Measurements from ENCODE around the gene SSB.
"Not testable (repeated sequence)": the region's sequence is repeated elsewhere in the genome, so short reads cannot be mapped to it uniquely, and the experiment has no call there.

SSB gene

DNA sequence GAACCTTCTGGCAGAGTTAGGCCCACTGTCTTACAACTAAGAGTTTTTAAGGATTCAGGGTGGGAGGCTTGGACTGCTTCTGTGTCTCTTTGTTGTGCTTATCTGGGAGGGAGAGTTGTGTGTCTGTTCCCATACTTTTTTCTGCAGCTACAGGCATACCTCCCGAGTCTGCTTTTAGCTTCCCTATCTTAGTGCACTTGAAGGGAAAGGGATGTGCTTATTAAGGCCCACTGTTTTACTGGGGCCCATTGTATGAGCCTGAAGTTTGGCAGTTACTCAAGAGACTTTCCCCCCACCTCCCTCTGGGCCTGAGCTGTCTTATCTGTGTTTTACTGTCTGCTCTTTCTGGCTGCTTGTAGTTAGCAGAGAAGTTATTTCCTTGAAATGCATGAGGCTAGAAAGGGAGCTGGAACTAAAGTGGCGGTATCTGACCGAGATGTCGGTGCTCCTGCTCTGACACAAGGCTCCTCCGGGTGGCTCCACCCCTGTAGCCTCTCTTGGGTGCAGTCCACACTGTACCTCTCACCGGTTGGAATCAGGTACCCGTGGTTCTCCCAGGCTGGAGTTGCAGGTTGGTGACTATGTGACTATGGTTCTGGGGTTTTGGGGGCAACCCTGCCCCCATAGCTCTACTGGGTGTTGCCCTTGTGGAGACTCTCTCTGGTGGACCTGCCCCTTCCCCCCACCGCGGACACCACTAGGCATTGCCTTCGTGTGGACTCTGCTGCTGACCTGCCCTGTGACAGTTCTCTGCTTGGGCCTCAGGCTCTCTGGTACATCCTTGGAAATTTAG is 41.5 kb downstream of the SSB start:
- no peaks in the 10 kb centered on the region for H3K9me2 ChIP-seq (replicated peaks; ENCODE audit: insufficient read depth, low read length)
- H3K79me2 ChIP-seq (ENCODE audit: low read length): peaks cover 83% of the 10 kb centered on the region
- no peaks in the 10 kb centered on the region for H3K4me1 ChIP-seq (ENCODE audit: low read length)
- TF ChIP-seq, protein P1, sequence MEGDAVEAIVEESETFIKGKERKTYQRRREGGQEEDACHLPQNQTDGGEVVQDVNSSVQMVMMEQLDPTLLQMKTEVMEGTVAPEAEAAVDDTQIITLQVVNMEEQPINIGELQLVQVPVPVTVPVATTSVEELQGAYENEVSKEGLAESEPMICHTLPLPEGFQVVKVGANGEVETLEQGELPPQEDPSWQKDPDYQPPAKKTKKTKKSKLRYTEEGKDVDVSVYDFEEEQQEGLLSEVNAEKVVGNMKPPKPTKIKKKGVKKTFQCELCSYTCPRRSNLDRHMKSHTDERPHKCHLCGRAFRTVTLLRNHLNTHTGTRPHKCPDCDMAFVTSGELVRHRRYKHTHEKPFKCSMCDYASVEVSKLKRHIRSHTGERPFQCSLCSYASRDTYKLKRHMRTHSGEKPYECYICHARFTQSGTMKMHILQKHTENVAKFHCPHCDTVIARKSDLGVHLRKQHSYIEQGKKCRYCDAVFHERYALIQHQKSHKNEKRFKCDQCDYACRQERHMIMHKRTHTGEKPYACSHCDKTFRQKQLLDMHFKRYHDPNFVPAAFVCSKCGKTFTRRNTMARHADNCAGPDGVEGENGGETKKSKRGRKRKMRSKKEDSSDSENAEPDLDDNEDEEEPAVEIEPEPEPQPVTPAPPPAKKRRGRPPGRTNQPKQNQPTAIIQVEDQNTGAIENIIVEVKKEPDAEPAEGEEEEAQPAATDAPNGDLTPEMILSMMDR (IDR thresholded peaks at IDR 0.05; ENCODE audit: low read length): no peak
- TF ChIP-seq EZH2 (optimal IDR thresholded peaks at IDR 0.05; ENCODE audit: low read depth, low read length): no peak
- no peak for TF ChIP-seq EZH2phosphoT487 (IDR thresholded peaks at IDR 0.05; ENCODE audit: low read length)
- H3K9ac ChIP-seq (ENCODE audit: low read length): no peak overlapping the region
- H3K36me3 ChIP-seq (replicated peaks; ENCODE audit: insufficient read depth, low read length): no peaks in the 10 kb centered on the region
- H4K20me1 ChIP-seq (ENCODE audit: insufficient read depth, low read length): no peaks in the 10 kb centered on the region; the same call in 1 of the 2 replicates
- no peak overlapping the region for H3K4me2 ChIP-seq (ENCODE audit: low read depth, low read length)
- no peak overlapping the region for H3K4me3 ChIP-seq (ENCODE audit: low read length)
- no peaks in the 10 kb centered on the region for H3K27me3 ChIP-seq (replicated peaks; ENCODE audit: insufficient read depth, low read length)
- no peak overlapping the region for H2AFZ ChIP-seq (ENCODE audit: low read length)
- DNase-seq: no peak
- H3K27ac ChIP-seq (ENCODE audit: low read length): no peak overlapping the region
- H3F3A ChIP-seq (ENCODE audit: insufficient read depth, low read length): no peaks in the 10 kb centered on the region
- no peaks in the 10 kb centered on the region for H3K9me3 ChIP-seq (replicated peaks; ENCODE audit: insufficient read depth, low read length)

DNA sequence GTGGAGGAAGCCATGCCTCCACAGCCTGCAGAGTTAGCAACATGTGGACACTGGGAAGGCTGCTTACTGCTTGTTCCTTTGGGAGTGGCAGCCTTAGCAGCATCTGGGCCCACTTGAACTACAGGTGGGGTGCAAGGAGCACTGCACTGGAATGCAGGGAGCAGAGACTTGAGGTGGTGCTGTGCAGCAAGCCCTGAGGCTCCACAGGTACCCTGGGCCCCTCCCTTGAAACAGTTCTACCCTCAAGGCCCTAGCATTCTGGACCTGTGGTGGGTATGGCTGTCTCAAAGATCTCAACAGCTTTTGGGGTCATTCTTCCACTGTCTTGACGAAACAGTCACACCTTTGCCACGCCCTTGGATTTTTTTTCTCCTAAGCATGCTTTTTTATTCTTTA is 42.1 kb downstream of the SSB start:
- Histone ChIP-seq H3K27me3 (replicated peaks; ENCODE audit: insufficient read depth, low read length) (no peaks in the 10 kb centered on the region), H3K4me3 (ENCODE audit: low read length) (no peak overlapping the region), H3K79me2 (ENCODE audit: low read length) (peaks cover 83% of the 10 kb centered on the region), H3K4me2 (ENCODE audit: low read depth, low read length) (no peak overlapping the region), H3F3A (ENCODE audit: insufficient read depth, low read length) (no peaks in the 10 kb centered on the region), H3K9ac (ENCODE audit: low read length) (no peak overlapping the region), H3K36me3 (replicated peaks; ENCODE audit: insufficient read depth, low read length) (no peaks in the 10 kb centered on the region), H2AFZ (ENCODE audit: low read length) (no peak overlapping the region), H3K9me3 (replicated peaks; ENCODE audit: insufficient read depth, low read length) (no peaks in the 10 kb centered on the region), H3K27ac (ENCODE audit: low read length) (no peak overlapping the region), H3K4me1 (ENCODE audit: low read length) (no peaks in the 10 kb centered on the region), H3K9me2 (replicated peaks; ENCODE audit: insufficient read depth, low read length) (no peaks in the 10 kb centered on the region), H4K20me1 (ENCODE audit: insufficient read depth, low read length) (no peaks in the 10 kb centered on the region; the same call in 1 of the 2 replicates)
- no peak for DNase-seq
- TF ChIP-seq EZH2phosphoT487 (IDR thresholded peaks at IDR 0.05; ENCODE audit: low read length) (no peak), EZH2 (optimal IDR thresholded peaks at IDR 0.05; ENCODE audit: low read depth, low read length) (no peak)
- TF ChIP-seq, protein P1 (IDR thresholded peaks at IDR 0.05; ENCODE audit: low read length): no peak

DNA sequence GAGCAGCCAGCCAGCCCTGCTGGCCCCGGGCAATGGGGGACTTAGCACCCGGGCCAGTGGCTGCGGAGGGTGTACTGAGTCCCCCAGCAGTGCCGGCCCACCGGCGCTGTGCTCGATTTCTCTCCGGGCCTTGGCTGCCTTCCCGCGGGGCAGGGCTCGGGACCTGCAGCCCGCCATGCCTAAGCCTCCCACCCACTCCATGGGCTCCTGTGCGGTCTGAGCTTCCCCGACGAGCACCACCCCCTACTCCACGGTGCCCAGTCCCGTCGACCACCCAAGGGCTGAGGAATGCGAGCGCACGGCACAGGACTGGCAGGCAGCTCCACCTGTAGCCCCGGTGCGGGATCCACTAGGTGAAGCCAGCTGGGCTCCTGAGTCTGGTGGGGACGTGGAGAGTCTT is 43.0 kb downstream of the SSB start:
- not testable (repeated sequence) for H3K36me3 ChIP-seq (replicated peaks; ENCODE audit: insufficient read depth, low read length); H3K9me3 ChIP-seq (replicated peaks; ENCODE audit: insufficient read depth, low read length); H3K9ac ChIP-seq (ENCODE audit: low read length); H3K4me1 ChIP-seq (ENCODE audit: low read length); DNase-seq; H3K4me2 ChIP-seq (ENCODE audit: low read depth, low read length); H3K27ac ChIP-seq (ENCODE audit: low read length); H3K4me3 ChIP-seq (ENCODE audit: low read length); H3K9me2 ChIP-seq (replicated peaks; ENCODE audit: insufficient read depth, low read length); H3F3A ChIP-seq (ENCODE audit: insufficient read depth, low read length); H2AFZ ChIP-seq (ENCODE audit: low read length); H4K20me1 ChIP-seq (ENCODE audit: insufficient read depth, low read length); H3K27me3 ChIP-seq (replicated peaks; ENCODE audit: insufficient read depth, low read length)
- H3K79me2 ChIP-seq (ENCODE audit: low read length): peaks cover 83% of the 10 kb centered on the region

DNA sequence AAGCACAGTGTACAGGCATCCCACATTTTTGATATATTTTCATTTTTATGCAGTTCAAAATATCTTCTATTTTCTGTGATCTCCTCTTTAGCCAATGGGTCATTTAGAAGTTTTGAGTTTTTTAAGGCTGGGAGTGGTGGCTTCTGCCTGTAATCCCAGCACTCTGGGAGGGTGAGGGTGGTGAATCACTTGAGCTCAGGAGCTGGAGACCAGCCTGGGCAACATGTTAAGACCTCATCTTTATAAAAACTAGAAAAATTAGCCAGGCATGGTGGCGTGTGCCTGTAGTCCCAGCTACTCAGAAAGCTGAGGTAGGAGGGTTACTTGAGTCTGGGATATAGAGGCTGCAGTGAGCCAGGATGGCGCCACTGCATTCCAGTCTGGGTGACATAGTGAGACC is 46.3 kb downstream of the SSB start:
- H3K79me2 ChIP-seq (ENCODE audit: low read length): peaks cover 69% of the 10 kb centered on the region
- H3K9me3 ChIP-seq (replicated peaks; ENCODE audit: insufficient read depth, low read length): no peaks in the 10 kb centered on the region
- H3K9me2 ChIP-seq (replicated peaks; ENCODE audit: insufficient read depth, low read length): no peaks in the 10 kb centered on the region
- DNase-seq: no peak
- H3K27ac ChIP-seq (ENCODE audit: low read length): no peak overlapping the region
- no peak overlapping the region for H3K9ac ChIP-seq (ENCODE audit: low read length)
- no peaks in the 10 kb centered on the region for H3K4me1 ChIP-seq (ENCODE audit: low read length)
- TF ChIP-seq EZH2phosphoT487 (IDR thresholded peaks at IDR 0.05; ENCODE audit: low read length): no peak
- TF ChIP-seq, protein P1 (IDR thresholded peaks at IDR 0.05; ENCODE audit: low read length): no peak
- TF ChIP-seq EZH2 (optimal IDR thresholded peaks at IDR 0.05; ENCODE audit: low read depth, low read length): no peak
- H3F3A ChIP-seq (ENCODE audit: insufficient read depth, low read length): no peaks in the 10 kb centered on the region
- H3K36me3 ChIP-seq (replicated peaks; ENCODE audit: insufficient read depth, low read length): no peaks in the 10 kb centered on the region
- H3K4me2 ChIP-seq (ENCODE audit: low read depth, low read length): no peak overlapping the region
- H3K27me3 ChIP-seq (replicated peaks; ENCODE audit: insufficient read depth, low read length): no peaks in the 10 kb centered on the region
- no peak overlapping the region for H3K4me3 ChIP-seq (ENCODE audit: low read length)
- H4K20me1 ChIP-seq (ENCODE audit: insufficient read depth, low read length): no peaks in the 10 kb centered on the region; the same call in 1 of the 2 replicates
- H2AFZ ChIP-seq (ENCODE audit: low read length): no peak overlapping the region

DNA sequence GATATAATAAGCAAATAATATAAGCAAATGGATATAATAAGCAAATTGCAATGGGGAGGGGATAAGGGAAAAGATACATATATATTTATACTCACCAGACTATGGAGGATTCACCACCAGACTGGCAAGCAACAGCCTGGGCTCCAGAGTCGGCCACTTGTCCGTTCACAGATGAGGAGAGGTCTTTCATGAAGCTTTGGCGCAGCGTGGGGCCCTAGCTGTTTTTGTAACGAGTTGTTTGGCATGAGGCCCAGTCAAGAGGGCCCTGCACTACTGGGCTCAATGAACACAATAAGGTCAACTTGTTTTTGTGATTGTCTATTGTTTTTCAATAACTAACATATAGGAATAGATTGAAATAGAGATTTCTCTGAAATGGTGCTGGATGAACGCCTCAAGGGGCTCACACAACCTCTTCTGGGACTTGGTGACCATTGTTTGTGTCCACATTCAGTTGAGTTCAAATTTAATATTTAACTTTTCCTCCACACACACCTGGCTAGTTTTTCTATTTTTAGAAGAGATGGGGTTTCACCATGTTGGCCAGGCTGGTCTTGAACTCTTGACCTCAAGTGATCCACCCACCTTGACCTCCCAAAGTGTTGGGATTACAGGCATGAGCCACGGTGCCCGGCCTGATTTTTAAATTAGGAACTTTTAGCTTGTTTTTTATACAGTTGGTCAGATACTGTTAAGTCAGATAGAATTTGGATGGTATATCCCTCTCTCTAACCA is 50.5 kb downstream of the SSB start:
- not testable (repeated sequence) for H3K27me3 ChIP-seq (replicated peaks; ENCODE audit: insufficient read depth, low read length); H3K4me1 ChIP-seq (ENCODE audit: low read length); H3K9me2 ChIP-seq (replicated peaks; ENCODE audit: insufficient read depth, low read length); H3K4me2 ChIP-seq (ENCODE audit: low read depth, low read length); H3K9me3 ChIP-seq (replicated peaks; ENCODE audit: insufficient read depth, low read length); H3K4me3 ChIP-seq (ENCODE audit: low read length); H3K36me3 ChIP-seq (replicated peaks; ENCODE audit: insufficient read depth, low read length); H3F3A ChIP-seq (ENCODE audit: insufficient read depth, low read length); H3K9ac ChIP-seq (ENCODE audit: low read length); H3K27ac ChIP-seq (ENCODE audit: low read length); H2AFZ ChIP-seq (ENCODE audit: low read length); H4K20me1 ChIP-seq (ENCODE audit: insufficient read depth, low read length); DNase-seq
- H3K79me2 ChIP-seq (ENCODE audit: low read length): peaks cover 67% of the 10 kb centered on the region
